Melanocyte of skin (primary cell): ENCODE measurements around the gene SUPT7L. TPM values are rescaled to one million over a fixed set of nuclear protein-coding genes. Genes with fewer than 3 reads are reported as not detected.

ENCODE experiments used
- small RNA-seq, 2 donors: library from RNA; depleted of rRNA; stranded (forward); fragments of <200 nt; gene quantifications; one replicate each; pipeline ENCODE3, GENCODE V24; 2012
- total RNA-seq, 2 donors: library from RNA; depleted of rRNA; stranded (reverse); fragments of >200 nt; gene quantifications; 2 replicates each; pipeline ENCODE4 v1.2.3, GENCODE V29; 2012

The SUPT7L gene, protein sequence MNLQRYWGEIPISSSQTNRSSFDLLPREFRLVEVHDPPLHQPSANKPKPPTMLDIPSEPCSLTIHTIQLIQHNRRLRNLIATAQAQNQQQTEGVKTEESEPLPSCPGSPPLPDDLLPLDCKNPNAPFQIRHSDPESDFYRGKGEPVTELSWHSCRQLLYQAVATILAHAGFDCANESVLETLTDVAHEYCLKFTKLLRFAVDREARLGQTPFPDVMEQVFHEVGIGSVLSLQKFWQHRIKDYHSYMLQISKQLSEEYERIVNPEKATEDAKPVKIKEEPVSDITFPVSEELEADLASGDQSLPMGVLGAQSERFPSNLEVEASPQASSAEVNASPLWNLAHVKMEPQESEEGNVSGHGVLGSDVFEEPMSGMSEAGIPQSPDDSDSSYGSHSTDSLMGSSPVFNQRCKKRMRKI
- total RNA-seq = 10 to 100 TPM; 35.0 to 44.7 TPM

DNA sequence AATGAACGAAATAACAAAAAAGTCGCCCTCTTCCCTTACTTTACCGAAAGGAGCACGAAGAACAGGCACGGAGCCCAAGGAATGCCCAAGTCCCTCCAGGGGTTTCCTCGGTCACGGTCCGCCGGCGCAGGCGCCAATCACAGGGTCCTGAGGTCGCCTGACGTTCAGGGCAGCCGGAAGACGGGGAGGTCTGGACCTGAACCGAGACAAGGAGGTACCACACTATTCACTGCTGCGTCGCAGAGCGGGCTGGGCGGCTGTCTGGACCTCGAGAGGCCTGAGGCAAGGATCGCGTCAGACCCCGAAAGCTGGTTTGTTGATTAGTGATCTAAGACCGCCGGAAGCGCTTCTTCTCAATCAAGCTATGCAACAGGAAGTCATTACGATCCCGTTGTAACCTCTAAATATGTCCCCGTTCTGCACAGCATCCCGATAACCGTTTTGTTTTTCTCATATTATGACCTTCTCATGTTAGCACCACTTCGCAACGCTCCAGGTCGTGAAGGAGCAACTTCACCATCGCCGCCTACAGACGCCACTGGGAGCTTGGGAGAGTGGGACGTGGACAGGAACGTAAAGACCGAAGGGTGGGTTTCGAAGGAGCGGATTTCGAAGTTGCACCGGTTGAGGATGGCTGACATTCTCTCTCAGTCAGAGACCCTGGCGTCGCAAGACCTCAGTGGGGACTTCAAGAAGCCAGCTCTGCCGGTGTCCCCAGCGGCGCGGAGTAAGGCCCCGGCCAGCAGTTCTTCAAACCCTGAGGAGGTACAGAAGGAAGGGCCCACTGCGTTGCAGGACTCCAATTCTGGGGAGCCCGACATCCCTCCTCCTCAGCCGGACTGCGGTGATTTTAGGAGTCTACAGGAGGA, at the start of gene SUPT7L, which contains the start of gene SLC4A1AP:
SUPT7L (minus strand) TSS at position 330 of the 869 bp plus-strand sequence. CDS start 1,422 bp downstream, outside the sequence.
SLC4A1AP (plus strand) TSS at position 605 of the 869 bp plus-strand sequence; CDS start at position 631, 26 bp downstream.

DNA sequence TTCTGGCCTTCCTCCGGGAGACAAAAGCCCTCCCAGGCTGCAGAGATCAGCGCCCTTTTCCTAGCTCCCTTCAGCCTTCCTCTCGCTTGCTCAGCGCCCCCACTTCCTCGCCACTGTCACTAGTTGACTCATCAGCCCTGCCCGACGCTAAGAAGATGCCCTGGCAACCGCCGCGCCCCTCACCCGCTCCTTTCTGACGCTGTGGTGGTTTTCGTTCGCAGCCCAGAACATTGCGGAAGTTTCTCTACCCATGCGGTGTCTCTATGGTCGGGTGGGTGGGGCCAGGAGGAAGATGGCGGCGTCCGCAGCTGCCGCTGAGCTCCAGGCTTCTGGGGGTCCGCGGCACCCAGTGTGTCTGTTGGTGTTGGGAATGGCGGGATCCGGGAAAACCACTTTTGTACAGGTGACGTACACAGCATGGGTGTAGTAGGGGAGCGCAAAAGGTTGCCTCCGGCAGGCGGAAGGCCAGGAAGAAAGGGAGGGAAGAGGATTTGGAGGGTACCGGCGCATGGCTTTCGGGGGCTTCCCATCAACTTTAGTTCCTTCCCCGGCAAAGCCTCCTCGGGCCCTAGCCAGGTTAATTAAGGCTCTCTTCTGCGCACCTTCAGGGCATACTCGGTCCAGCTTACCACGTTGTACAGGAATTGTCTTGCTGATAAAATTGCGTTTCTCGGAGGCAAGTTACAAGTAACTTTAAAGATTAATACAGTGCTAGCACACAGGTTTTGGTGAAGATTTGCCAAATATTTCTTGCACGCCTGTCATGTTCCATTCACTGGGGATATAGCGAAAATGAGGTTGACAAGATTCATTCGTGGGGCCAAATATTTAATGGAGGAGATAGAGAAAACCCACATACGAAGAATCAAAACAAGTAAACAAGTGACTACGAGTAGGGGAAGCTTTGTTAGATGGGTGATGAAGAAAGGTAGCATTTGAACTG, 34.4 kb downstream of the SUPT7L start, which contains the start of the genes CCDC121 and GPN1:
CCDC121 (minus strand) TSS at position 246 of the 943 bp plus-strand sequence. CDS start 1,213 bp downstream, outside the sequence.
GPN1 (plus strand) TSS at position 284 of the 943 bp plus-strand sequence; CDS start at position 293, 9 bp downstream.

Small RNA genes within 50 kb of the gene (small RNA-seq; reads per million reads assigned to genes)
- 0 reads per million in 2 donors for gene RF00340

Other genes starting within 250 kb of the SUPT7L start
- gene NRBP1, start 235.0 kb downstream of the SUPT7L start, total RNA-seq = 10 to 100 TPM; 89.9 to 95.3 TPM
- gene KRTCAP3, start 221.2 kb downstream of the SUPT7L start, total RNA-seq = not detected
- 10 to 100 TPM; 16.0 to 22.4 TPM for gene IFT172, start 173.9 kb downstream of the SUPT7L start, total RNA-seq
- 1 to 10 TPM in 1 of 2 donors, under 1 TPM in 1; 0.33 to 2.1 TPM for gene FNDC4, start 168.4 kb downstream of the SUPT7L start, total RNA-seq
- not detected for gene GCKR, start 166.8 kb downstream of the SUPT7L start, total RNA-seq
- gene ZNF512, start 80.6 kb downstream of the SUPT7L start, total RNA-seq = 10 to 100 TPM; 17.6 to 26.0 TPM
- gene CCDC121, start 34.6 kb downstream of the SUPT7L start, total RNA-seq = 1 to 10 TPM; 1.3 to 2.1 TPM
- gene GPN1, start 34.6 kb downstream of the SUPT7L start, total RNA-seq = 10 to 100 TPM; 25.1 to 38.6 TPM
- gene SLC4A1AP, start 275 bp upstream of the SUPT7L start, total RNA-seq = 10 to 100 TPM; 27.6 to 33.0 TPM
- 10 to 100 TPM; 49.9 to 64.6 TPM for gene MRPL33, start 108.1 kb upstream of the SUPT7L start, total RNA-seq
- gene RBKS, start 226.8 kb upstream of the SUPT7L start, total RNA-seq = 1 to 10 TPM; 1.4 to 2.0 TPM
- 10 to 100 TPM; 31.3 to 49.2 TPM for gene BABAM2, start 227.1 kb upstream of the SUPT7L start, total RNA-seq